C4-2B (cell line): ENCODE data around the gene LIPG.

ENCODE experiments used
- H3K27ac ChIP-seq: fragments of 450-650 bp; 2 replicates; pipeline ENCODE4 v1.5.1; 2017
- CTCF ChIP-seq: fragments of 450-650 bp; conservative IDR thresholded peaks from 2 replicates; pipeline ENCODE4 v1.5.1; 2017; ENCODE audit warnings: mild to moderate bottlenecking
- ZFX ChIP-seq: fragments of 450-650 bp; IDR thresholded peaks from 2 replicates; pipeline ENCODE4 v1.6.1; 2017

LIPG gene

DNA sequence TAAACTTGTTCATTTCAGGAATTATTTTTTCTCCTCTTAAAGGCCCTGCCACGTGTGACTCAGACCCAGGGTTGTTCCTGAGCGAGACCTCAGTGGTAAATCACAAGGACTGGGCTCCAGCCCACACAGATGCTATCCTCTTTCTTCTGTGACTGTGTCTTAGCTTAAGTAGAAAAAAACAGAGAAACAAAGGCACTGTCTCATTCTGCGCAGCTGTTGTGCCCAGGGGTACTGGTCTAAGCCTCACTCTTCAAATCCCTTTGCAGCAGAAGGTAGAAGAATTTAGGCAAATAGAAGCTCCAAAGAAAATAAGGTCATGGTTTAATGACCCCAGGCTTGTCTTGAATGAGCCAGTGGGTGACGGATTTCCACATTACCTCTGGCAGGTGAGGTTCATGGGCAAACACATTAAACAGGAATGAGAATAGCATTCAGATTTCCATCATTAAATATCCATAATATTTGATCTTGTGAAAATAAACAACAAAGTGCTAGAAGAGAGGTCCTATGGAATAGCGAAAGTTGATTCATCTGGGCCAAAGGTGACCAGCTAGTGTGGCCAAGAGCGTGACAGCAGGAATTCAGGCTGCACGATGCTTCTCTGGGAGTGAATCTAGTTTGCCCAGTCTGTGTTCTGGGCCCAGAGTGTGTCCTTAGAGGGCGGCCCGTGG lies 63.3 kb downstream of the LIPG start:
- no peak for TF ChIP-seq CTCF
- H3K27ac ChIP-seq: no peak overlapping the region

GRCh38 chr18:49626842-49627467 lies 65.1 kb downstream of the LIPG start:
- no peak for TF ChIP-seq ZFX
- no peak for TF ChIP-seq CTCF
- no peak overlapping the region for H3K27ac ChIP-seq

DNA sequence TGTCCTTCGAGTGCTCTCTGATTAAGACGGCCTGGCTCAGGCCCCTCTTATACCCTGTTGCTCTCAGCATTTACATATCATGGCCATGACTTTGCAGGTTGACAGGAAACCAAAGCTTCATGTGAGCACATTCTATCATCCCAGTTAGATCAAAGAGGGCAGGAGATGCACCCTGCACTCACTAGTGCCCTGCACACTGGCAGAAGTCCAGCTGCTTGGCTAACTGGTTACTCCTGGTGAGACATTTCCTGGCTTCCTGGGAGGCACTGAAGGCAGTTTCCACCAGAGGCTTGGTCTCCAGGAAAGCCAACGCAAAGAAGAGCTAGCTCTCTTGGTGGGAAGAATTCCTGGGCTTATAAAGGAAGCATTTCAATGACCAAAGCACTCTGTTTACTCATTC lies 66.3 kb downstream of the LIPG start:
- TF ChIP-seq ZFX (no peak), CTCF (no peak)
- no peak overlapping the region for H3K27ac ChIP-seq

DNA sequence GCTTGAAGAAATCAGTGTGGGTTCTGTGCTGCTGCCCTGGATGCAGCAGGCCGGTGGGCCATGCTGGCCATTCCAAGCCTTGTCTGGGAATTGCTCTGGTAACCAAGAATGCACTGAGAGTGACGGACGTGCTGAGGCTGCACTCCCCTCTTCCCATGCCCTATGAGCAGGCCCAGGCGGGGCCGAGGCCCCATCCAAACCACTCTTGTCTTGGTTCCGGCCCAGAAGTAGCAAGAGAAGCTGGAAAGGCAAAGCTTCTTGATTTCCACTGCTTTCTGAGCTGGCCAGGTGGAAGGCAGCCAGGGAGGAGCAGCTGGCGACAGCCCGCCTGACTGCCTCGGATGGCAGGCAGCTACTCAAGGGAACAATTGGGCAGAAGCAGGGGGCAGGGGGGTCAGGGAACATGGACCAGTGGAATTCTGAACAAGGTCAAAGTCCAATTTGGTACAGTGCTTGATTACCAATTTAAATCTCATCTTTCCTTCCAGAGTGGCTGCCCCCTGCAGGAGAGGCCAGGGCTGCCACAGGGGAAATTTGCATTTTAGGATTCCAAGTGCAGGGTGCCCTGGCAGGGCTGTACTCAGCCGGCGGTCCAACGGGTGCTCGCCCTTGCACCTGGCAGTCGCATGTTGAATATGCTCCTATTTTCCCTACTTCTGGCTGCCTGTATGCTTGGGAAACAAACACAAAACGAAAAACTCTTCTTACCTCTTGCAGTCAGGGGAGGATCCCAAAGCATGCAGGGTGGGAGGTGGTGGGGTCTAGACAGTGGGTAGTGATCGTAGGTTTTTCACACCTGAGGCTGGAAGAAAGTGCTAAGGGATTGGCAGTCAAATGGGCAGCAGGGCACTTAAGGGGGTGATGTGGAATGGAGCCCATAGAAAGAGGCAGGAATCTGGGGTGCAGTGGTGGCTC lies 67.3 kb downstream of the LIPG start:
- TF ChIP-seq ZFX (no peak), CTCF (no peak; the same call in 1 of the 2 replicates)
- H3K27ac ChIP-seq: no peak overlapping the region

DNA sequence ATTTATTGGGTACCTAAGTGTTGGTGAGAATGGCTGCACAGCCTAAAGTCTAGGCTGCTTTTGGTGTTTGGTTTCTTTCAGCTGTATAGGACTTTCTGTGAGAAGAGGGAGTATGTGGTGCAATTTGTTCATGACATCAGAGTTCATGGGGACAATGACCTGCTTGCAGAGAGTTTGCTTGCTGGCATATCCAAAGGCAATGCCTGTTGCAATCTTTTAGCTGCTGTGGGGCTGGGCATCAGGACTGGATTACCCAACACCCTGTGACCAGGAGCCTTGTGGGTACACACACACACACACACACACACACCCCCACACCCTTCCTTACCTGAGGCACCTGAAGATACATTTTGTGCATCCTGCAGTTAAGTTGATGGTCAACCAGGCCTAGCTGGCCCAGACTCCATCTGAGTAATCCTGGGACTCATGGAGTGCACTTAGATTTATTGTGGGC lies 68.4 kb downstream of the LIPG start:
- no peak overlapping the region for H3K27ac ChIP-seq
- TF ChIP-seq ZFX (no peak), CTCF (no peak)

DNA sequence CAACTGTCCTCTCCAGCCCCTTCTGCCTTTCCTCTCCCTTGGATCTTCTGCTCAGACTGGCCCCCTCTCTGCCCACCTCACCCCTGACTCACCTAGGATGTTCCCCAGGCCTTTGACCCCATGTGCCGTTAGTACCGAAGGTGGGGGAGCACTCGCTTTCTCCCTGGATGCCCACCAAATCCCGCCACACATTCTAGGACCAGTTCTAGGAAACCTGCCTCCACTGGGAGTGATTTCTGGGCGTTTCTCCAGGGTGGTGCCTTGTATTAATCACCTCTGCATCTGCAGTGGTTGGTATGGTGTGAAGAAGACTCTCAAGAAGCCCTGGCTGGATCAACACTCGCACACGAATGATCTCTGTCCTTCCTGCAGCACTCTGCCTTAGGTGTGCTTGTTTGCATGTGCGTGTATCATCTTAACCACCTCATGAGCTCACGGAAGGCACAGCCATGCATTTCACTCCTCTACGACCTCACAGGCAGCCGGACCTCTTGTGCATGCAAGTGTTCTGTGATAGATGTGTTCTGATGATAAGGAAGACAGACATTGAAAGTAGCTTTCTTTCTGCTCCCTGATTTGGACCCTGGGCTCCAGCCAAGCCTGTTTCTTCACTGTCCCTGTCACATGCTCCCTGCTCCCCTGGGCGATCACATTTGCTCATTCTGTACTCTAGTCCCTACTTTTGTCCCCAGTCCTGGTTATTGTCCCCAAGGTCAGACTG lies 69.4 kb downstream of the LIPG start:
- H3K27ac ChIP-seq: no peak overlapping the region
- TF ChIP-seq CTCF: no peak
- no peak for TF ChIP-seq ZFX
